Adrenal gland (tissue), 5 donors: ENCODE data around the gene CEACAM4.

ENCODE experiments used
- POLR2A ChIP-seq, 2 donors: fragments of 450-650 bp; IDR thresholded peaks; one replicate each; pipeline ENCODE4 v1.6.1; 2017; ENCODE audit warnings: antibody characterized with exemption in 2 of 2, mild to moderate bottlenecking in 2 of 2, moderate library complexity in 1 of 2
- TF ChIP-seq, protein P1 (sequence below), 6 experiments: fragments of 450-650 bp in 4 of 6; fragments of 200-600 bp in 2 of 6; sonication (generic) in 1 of 6; IDR thresholded peaks; 1 replicate in 5 of 6; 2 replicates in 1 of 6; pipeline versions ENCODE4 v1.5.1 to v1.8.0; 2016 to 2021; ENCODE audit warnings: antibody characterized with exemption in 6 of 6, mild to moderate bottlenecking in 2 of 6, moderate library complexity in 1 of 6
- donor health status: DM: no; HTN: no; CAD: no.

DNA sequence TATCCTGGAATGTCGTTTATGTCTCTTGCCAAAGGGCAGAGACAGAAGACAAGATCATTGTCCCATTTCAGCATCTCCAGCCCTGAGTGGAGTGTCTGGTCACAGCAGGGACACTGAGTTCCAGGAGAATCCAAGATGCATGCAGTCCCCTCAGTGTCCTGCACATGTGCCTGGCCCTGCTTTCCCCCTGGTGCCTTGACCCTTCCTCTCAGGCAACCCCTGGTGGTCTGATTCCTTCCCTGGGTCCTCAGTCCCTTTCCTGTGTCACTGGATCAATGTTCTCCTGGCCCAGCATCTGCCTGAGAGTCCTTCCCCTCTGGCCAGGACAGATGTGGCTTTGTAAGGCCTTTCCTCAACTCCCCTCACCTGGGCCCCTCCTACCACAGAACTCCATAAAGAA is 41.9 kb downstream of the CEACAM4 start:
- TF ChIP-seq, protein P1, sequence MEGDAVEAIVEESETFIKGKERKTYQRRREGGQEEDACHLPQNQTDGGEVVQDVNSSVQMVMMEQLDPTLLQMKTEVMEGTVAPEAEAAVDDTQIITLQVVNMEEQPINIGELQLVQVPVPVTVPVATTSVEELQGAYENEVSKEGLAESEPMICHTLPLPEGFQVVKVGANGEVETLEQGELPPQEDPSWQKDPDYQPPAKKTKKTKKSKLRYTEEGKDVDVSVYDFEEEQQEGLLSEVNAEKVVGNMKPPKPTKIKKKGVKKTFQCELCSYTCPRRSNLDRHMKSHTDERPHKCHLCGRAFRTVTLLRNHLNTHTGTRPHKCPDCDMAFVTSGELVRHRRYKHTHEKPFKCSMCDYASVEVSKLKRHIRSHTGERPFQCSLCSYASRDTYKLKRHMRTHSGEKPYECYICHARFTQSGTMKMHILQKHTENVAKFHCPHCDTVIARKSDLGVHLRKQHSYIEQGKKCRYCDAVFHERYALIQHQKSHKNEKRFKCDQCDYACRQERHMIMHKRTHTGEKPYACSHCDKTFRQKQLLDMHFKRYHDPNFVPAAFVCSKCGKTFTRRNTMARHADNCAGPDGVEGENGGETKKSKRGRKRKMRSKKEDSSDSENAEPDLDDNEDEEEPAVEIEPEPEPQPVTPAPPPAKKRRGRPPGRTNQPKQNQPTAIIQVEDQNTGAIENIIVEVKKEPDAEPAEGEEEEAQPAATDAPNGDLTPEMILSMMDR (IDR thresholded peaks at IDR 0.05), result no peak
- no peak for TF ChIP-seq POLR2A (IDR thresholded peaks at IDR 0.05)
